Right lobe of liver (tissue), 6 donors: ENCODE measurements around the gene SEMA4D. TPM values are rescaled to one million over a fixed set of nuclear protein-coding genes. Genes with fewer than 3 reads are reported as not detected.

Source experiments
- ATAC-seq, 4 donors: fragments of 200-7000 bp; cut with Tn5 transposase; one replicate each; pipeline ENCODE4 v1.9.1; 2020; ENCODE audit warnings: mild to moderate bottlenecking in 4 of 4, moderate library complexity in 4 of 4
- DNase-seq, 3 donors: peaks; one replicate each; pipeline ENCODE4 v3.0.0-alpha.2; 2020
- H3K27ac ChIP-seq, 3 donors: fragments of 200-600 bp; one replicate each; pipeline ENCODE4 v1.8.0; 2022
- H3K27me3 ChIP-seq, 2 donors: fragments of 200-600 bp; one replicate each; pipeline ENCODE4 v1.8.0; 2022
- H3K36me3 ChIP-seq, 4 donors: fragments of 200-600 bp; sonication (generic) in 1 of 4; one replicate each; pipeline versions ENCODE4 v1.5.1 to v1.8.0; 2017 to 2022; ENCODE audit warnings: control low read depth in 1 of 4
- H3K4me1 ChIP-seq, 4 donors: fragments of 200-600 bp; sonication (generic) in 1 of 4; one replicate each; pipeline versions ENCODE4 v1.5.1 to v1.8.0; 2017 to 2022; ENCODE audit warnings: control low read depth in 1 of 4
- H3K4me3 ChIP-seq, 3 donors: fragments of 200-600 bp; one replicate each; pipeline ENCODE4 v1.8.0; 2022
- H3K9me3 ChIP-seq, 4 donors: fragments of 200-600 bp; sonication (generic) in 1 of 4; one replicate each; pipeline versions ENCODE4 v1.5.1 to v1.8.0; 2017 to 2022; ENCODE audit warnings: control low read depth in 1 of 4
- POLR2A ChIP-seq: fragments of 450-650 bp; IDR thresholded peaks from one replicate; pipeline ENCODE4 v1.6.1; 2017; ENCODE audit warnings: antibody characterized with exemption, mild to moderate bottlenecking
- WGBS: methylation state at CpG from one replicate; pipeline ENCODE4 v1.1.6; 2018; ENCODE audit warnings: low coverage, low lambda C conversion rate; ENCODE audit not compliant: insufficient coverage; ENCODE audit errors: missing lambda C conversion rate; 5-methylcytosine and 5-hydroxymethylcytosine counted together
- intact Hi-C, 2 donors: fragments of 100-400 bp; cut with DNase I; formaldehyde crosslinking; loops; one replicate each; pipeline versions ENCODE4 v1.11.2 to v1.14.1; 2022
- total RNA-seq, 6 experiments: library from RNA; depleted of rRNA in 2 of 6; stranded (reverse); fragments of >200 nt in 2 of 6; fragmentation: NEBNext Ultra II Directional in 3 of 6; extraction: Animal tissue kit (Norgen Biotek cat#: 25700) in 3 of 6; gene quantifications; one replicate each; pipeline versions ENCODE4 v1.1.0 to v1.2.4, GENCODE V29; 2016 to 2023
- TF ChIP-seq, protein P1 (sequence below), 4 donors: fragments of 200-600 bp in 3 of 4; fragments of 450-650 bp in 1 of 4; IDR thresholded peaks; one replicate each; pipeline versions ENCODE4 v1.5.1 to v1.8.0; 2016 to 2022; ENCODE audit warnings: antibody characterized with exemption in 4 of 4, mild to moderate bottlenecking in 2 of 4
- donor health status: DM: no; HTN: yes; CAD: no.
- donor health status: DM: no; HTN: no; CAD: no.
- donor health status: DM: no; HTN: no; CAD: no.
- donor health status: DM: no; HTN: yes; CAD: no.
- donor health status: DM: no; HTN: yes; CAD: no.

The SEMA4D gene
- total RNA-seq, 6 experiments from 2014 or later, result 2.0 to 7.5 (median 3.5) TPM

DNA sequence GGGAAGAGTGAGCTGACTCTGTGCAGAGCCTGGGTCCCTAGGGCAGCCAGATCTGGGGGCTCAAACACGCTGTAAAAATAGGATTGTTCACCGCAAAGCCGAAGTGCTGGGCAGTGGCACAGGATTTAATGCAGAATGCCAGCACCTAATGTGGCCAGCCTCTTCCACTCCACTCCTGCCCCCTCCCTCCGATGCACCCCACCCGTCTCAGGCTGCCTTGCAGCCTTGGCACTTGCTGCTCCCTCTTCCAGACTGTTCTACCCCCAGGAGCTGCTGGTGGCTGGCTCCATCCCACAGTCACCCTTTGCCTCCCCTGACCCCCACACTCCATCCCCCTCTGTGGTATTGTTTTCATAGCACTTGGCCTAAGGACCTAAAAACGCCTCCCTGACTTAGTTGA is 86.2 kb downstream of the SEMA4D start:
- no peak overlapping the region for H3K4me3 ChIP-seq
- TF ChIP-seq, protein P1, sequence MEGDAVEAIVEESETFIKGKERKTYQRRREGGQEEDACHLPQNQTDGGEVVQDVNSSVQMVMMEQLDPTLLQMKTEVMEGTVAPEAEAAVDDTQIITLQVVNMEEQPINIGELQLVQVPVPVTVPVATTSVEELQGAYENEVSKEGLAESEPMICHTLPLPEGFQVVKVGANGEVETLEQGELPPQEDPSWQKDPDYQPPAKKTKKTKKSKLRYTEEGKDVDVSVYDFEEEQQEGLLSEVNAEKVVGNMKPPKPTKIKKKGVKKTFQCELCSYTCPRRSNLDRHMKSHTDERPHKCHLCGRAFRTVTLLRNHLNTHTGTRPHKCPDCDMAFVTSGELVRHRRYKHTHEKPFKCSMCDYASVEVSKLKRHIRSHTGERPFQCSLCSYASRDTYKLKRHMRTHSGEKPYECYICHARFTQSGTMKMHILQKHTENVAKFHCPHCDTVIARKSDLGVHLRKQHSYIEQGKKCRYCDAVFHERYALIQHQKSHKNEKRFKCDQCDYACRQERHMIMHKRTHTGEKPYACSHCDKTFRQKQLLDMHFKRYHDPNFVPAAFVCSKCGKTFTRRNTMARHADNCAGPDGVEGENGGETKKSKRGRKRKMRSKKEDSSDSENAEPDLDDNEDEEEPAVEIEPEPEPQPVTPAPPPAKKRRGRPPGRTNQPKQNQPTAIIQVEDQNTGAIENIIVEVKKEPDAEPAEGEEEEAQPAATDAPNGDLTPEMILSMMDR (IDR thresholded peaks at IDR 0.05), result no peak
- no peak for TF ChIP-seq POLR2A
- H3K9me3 ChIP-seq, result no peaks in the 10 kb centered on the region
- H3K27ac ChIP-seq, result no peak overlapping the region
- 59% methylated on average over 3 of the region's 6 CpGs for WGBS
- ATAC-seq (no peak), DNase-seq (no peak)
- H3K36me3 ChIP-seq, result no peaks in the 10 kb centered on the region
- no peaks in the 10 kb centered on the region for H3K27me3 ChIP-seq
- no peaks in the 10 kb centered on the region for H3K4me1 ChIP-seq
- intact Hi-C loops, result no loop called here

DNA sequence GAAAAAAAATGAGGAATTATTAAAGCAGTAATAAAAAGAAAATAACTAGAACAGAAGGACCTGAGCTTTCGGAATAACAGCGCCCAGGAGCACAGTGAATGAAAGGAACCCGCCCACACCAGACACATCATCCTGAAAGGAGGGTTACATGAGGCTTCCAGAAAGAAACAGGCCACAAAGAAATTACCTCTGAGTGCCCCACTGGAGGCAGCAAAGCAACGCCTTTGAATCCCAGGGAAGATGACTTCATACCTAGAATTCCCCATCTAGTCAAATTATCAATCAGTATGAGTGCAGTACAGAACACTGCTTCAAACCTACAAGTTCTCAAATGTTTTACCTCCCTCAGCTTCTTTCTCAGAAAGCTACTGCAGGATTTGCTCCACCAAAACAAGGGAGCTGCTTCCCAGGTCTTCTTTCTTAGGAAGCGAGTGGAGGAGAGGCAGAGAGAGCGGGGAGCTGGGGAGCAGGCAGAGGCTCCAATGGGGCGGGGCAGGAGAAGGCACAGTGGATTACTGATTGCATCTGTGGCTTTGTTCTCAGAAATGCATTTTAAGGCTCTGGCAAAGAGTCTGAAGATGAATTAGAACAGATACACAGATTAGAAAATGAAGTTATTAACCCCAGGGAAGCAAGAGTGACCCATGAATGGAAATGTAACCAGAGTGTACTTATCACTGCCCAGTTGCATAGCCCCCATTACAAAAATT is 87.1 kb downstream of the SEMA4D start:
- ATAC-seq (peak in 1 of 4 donors; percentile 33), DNase-seq (no peak)
- Histone ChIP-seq H3K4me3 (no peak overlapping the region), H3K9me3 (no peaks in the 10 kb centered on the region), H3K4me1 (no peaks in the 10 kb centered on the region), H3K27ac (no peak overlapping the region), H3K27me3 (no peaks in the 10 kb centered on the region), H3K36me3 (no peaks in the 10 kb centered on the region)
- intact Hi-C loops, result no loop called here
- TF ChIP-seq, protein P1 (IDR thresholded peaks at IDR 0.05), result no peak
- TF ChIP-seq POLR2A, result no peak
- 69% methylated on average over 7 of the region's 7 CpGs for WGBS

DNA sequence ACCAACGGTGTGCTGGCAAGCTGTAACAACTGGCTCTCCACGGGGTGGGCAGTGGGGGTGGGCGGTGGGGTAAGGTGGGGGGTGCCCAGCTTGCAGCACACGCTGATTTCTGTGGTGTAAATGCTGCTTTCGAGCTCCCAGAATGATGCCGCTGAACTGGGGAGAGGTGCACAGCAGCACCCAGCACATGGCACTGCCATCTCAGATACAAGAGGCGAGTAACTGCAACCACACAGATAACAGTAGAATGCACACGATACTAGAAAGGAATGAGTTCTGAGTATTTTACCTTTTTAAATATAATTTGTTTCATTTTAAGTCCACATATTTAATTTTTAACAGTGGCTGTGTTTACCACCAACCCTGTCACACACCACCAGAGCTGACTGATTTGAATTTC is 87.9 kb downstream of the SEMA4D start:
- H3K36me3 ChIP-seq, result no peaks in the 10 kb centered on the region
- 70% methylated on average over 4 of the region's 8 CpGs for WGBS
- DNase-seq, result no peak
- H3K4me1 ChIP-seq, result no peaks in the 10 kb centered on the region
- ATAC-seq, result no peak
- no peak for TF ChIP-seq POLR2A
- TF ChIP-seq, protein P1 (IDR thresholded peaks at IDR 0.05), result no peak
- H3K27me3 ChIP-seq, result no peaks in the 10 kb centered on the region
- H3K27ac ChIP-seq, result no peak overlapping the region
- H3K4me3 ChIP-seq, result no peak overlapping the region
- no peaks in the 10 kb centered on the region for H3K9me3 ChIP-seq
- intact Hi-C loops, result no loop called here

DNA sequence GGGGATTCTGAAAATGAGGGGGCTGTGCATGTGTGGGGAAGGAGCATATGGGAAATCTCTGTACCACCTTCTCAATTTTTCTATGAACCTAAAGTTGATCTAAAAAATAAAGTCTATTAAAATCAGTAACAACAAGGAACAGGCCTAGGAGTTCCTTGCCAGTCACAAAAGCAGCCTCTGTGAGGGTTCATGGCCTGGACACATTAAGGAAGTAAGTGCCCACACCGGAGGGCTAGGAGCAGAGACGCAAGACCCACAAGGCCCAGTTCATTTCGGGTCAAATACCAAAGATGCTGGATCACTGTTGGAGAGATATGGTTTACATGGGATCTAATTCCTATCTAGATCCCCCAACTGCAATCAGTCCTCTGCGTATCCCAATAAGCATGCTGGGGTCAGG is 88.4 kb downstream of the SEMA4D start:
- intact Hi-C loops, result no loop called here
- Histone ChIP-seq H3K4me3 (no peak overlapping the region), H3K9me3 (no peaks in the 10 kb centered on the region), H3K4me1 (no peaks in the 10 kb centered on the region), H3K36me3 (no peaks in the 10 kb centered on the region), H3K27ac (no peak overlapping the region), H3K27me3 (no peaks in the 10 kb centered on the region)
- no peak for TF ChIP-seq POLR2A
- TF ChIP-seq, protein P1 (IDR thresholded peaks at IDR 0.05), result no peak
- DNase-seq (no peak), ATAC-seq (no peak)
- 50% methylated on average over 3 of the region's 4 CpGs for WGBS
